Bronchial epithelial cell (primary cell): ENCODE results near the gene DIRAS1. TPM values are rescaled to one million over a fixed set of nuclear protein-coding genes. Genes with fewer than 3 reads are reported as not detected.
A peak's percentile ranks its signal among the peaks of the same experiment; 100 is the strongest.

Experiments used
- DNase-seq: peaks from one replicate; pipeline ENCODE4 v3.0.0-alpha.2; 2010; ENCODE audit warnings: low read depth
- FAIRE-seq: peaks from 2 replicates; lab custom pipeline; 2011; peaks lifted over from hg19 to GRCh38; lab: Jason Lieb, UNC
- H3K27me3 ChIP-seq: 2 replicates; pipeline ENCODE4 v1.5.1; 2011; ENCODE audit warnings: low read length; ENCODE audit not compliant: control insufficient read depth, insufficient read depth
- H3K36me3 ChIP-seq: 2 replicates; pipeline ENCODE4 v1.5.1; 2011; ENCODE audit warnings: low read length; ENCODE audit not compliant: control insufficient read depth, insufficient read depth
- H3K4me3 ChIP-seq: 2 replicates; pipeline ENCODE4 v1.5.1; 2011; ENCODE audit warnings: mild to moderate bottlenecking, low read depth, low read length, control low read depth
- CTCF ChIP-seq: IDR thresholded peaks from 2 replicates; pipeline ENCODE4 v1.5.1; 2011; ENCODE audit warnings: mild to moderate bottlenecking, moderate library complexity, low read length, control low read depth, inconsistent platforms; ENCODE audit not compliant: insufficient read depth, severe bottlenecking
- total RNA-seq: library from RNA; depleted of rRNA; stranded (reverse); fragments of >200 nt; gene quantifications from 2 replicates; pipeline ENCODE4 v1.2.1, GENCODE V29; 2014

Gene DIRAS1
- total RNA-seq, 1 donor from 2014 or later = under 0.01 TPM

- no peak for TF ChIP-seq CTCF
- Histone ChIP-seq H3K36me3 (no peaks in the 10 kb centered on the region), H3K4me3 (peak within 1 kb of the TSS; percentile 14), H3K27me3 (peaks cover 8% of the 10 kb centered on the region)
- FAIRE-seq = no peak
- DNase-seq = peak; percentile 23
Measured at GRCh38 chr19:2702170-2703076, 18.7 kb downstream of the DIRAS1 start, which contains the start of gene GNG7. TSS of gene GNG7 (minus strand) at chr19:2702694. CDS start at chr19:2520688, 182,006 bp downstream.

- FAIRE-seq (no peak), DNase-seq (no peak)
- Histone ChIP-seq H3K4me3 (no peak overlapping the region), H3K36me3 (no peaks in the 10 kb centered on the region), H3K27me3 (peaks cover 8% of the 10 kb centered on the region)
- TF ChIP-seq CTCF = no peak
Measured at GRCh38 chr19:2701361-2702169, 19.6 kb downstream of the DIRAS1 start.

GRCh38 chr19:2700660-2701360 lies 20.4 kb downstream of the DIRAS1 start:
- no peak overlapping the region for H3K4me3 ChIP-seq
- no peak for DNase-seq
- no peak for TF ChIP-seq CTCF
- no peaks in the 10 kb centered on the region for H3K36me3 ChIP-seq
- FAIRE-seq = no peak
- H3K27me3 ChIP-seq = peaks cover 8% of the 10 kb centered on the region

GRCh38 chr19:2699413-2700140 lies 21.6 kb downstream of the DIRAS1 start:
- FAIRE-seq (no peak), DNase-seq (no peak)
- Histone ChIP-seq H3K27me3 (peaks cover 8% of the 10 kb centered on the region), H3K36me3 (no peaks in the 10 kb centered on the region), H3K4me3 (no peak overlapping the region)
- TF ChIP-seq CTCF = no peak

GRCh38 chr19:2694196-2694595 lies 27.0 kb downstream of the DIRAS1 start:
- no peaks in the 10 kb centered on the region for H3K36me3 ChIP-seq
- TF ChIP-seq CTCF = no peak
- H3K4me3 ChIP-seq = no peak overlapping the region
- H3K27me3 ChIP-seq = no peaks in the 10 kb centered on the region
- no peak for FAIRE-seq
- DNase-seq = no peak
